GM18873 (cell line): Measurements from ENCODE around the gene RHEB.

Experiments used
- ATAC-seq: cut with Tn5 transposase; IDR thresholded peaks from one replicate; pipeline ENCODE4 v1.9.1; 2021; ENCODE audit warnings: mild to moderate bottlenecking, moderate library complexity, moderate number of reproducible peaks; ENCODE audit not compliant: unreplicated experiment, low FRiP score

Gene RHEB

GRCh38 chr7:151481650-151482505, 37.8 kb downstream of the RHEB start:
- no peak for ATAC-seq

- no peak for ATAC-seq
These were observed 41.8 kb downstream of the RHEB start for GRCh38 chr7:151477867-151478266.

- peak; percentile 40 for ATAC-seq
These were observed 46.9 kb downstream of the RHEB start for GRCh38 chr7:151472644-151473380.

GRCh38 chr7:151470711-151471110, 49.0 kb downstream of the RHEB start:
- no peak for ATAC-seq

- no peak for ATAC-seq
These were observed 50.4 kb downstream of the RHEB start for GRCh38 chr7:151469281-151469680.

- no peak for ATAC-seq
These were observed 51.3 kb downstream of the RHEB start for GRCh38 chr7:151468217-151469018.

GRCh38 chr7:151465169-151465568, 54.5 kb downstream of the RHEB start:
- no peak for ATAC-seq

- no peak for ATAC-seq
These were observed 57.4 kb downstream of the RHEB start for GRCh38 chr7:151462306-151462779.

- ATAC-seq, result no peak
These were observed 57.8 kb downstream of the RHEB start for GRCh38 chr7:151461942-151462230.

- ATAC-seq, result no peak
These were observed 58.4 kb downstream of the RHEB start for GRCh38 chr7:151461096-151461941.

GRCh38 chr7:151460474-151460855, 59.2 kb downstream of the RHEB start:
- ATAC-seq, result no peak

- no peak for ATAC-seq
These were observed 59.8 kb downstream of the RHEB start for GRCh38 chr7:151459726-151460473.

- ATAC-seq, result no peak
These were observed 62.2 kb downstream of the RHEB start for GRCh38 chr7:151457534-151457933.

- ATAC-seq, result no peak
These were observed 62.9 kb downstream of the RHEB start for GRCh38 chr7:151456782-151457181.

GRCh38 chr7:151456276-151456675, 63.4 kb downstream of the RHEB start:
- ATAC-seq, result no peak

GRCh38 chr7:151455690-151456089, 64.0 kb downstream of the RHEB start:
- no peak for ATAC-seq

- no peak for ATAC-seq
These were observed 64.7 kb downstream of the RHEB start for GRCh38 chr7:151454932-151455530.

- ATAC-seq, result no peak
These were observed 65.4 kb downstream of the RHEB start for GRCh38 chr7:151454305-151454704.

- ATAC-seq, result no peak
These were observed 66.3 kb downstream of the RHEB start for GRCh38 chr7:151453326-151453791.
